Neural progenitor cell (in vitro differentiated cells): Measurements from ENCODE around the gene AGPS. TPM values are rescaled to one million over a fixed set of nuclear protein-coding genes. Genes with fewer than 3 reads are reported as not detected.

Experiments used
- DNase-seq: peaks from one replicate; pipeline ENCODE4 v3.0.0-alpha.2; 2016; ENCODE audit warnings: low spot score
- H2AFZ ChIP-seq: fragments of 200-600 bp; sonication (generic); replicated peaks from 2 replicates; pipeline ENCODE4 v1.6.1; 2016; ENCODE audit warnings: antibody characterized with exemption
- H3F3A ChIP-seq: fragments of 200-600 bp; sonication (generic); 2 replicates; pipeline ENCODE4 v1.6.1; 2016; ENCODE audit warnings: antibody characterized with exemption, low read depth
- H3K27ac ChIP-seq: fragments of 200-600 bp; sonication (generic); 2 replicates; pipeline ENCODE4 v1.5.1; 2016; ENCODE audit warnings: mild to moderate bottlenecking
- H3K27me3 ChIP-seq: fragments of 200-600 bp; sonication (generic); 2 replicates; pipeline ENCODE4 v1.6.1; 2016; ENCODE audit warnings: mild to moderate bottlenecking, moderate library complexity
- H3K36me3 ChIP-seq: fragments of 200-600 bp; sonication (generic); 2 replicates; pipeline ENCODE4 v1.5.1; 2016
- H3K4me1 ChIP-seq: fragments of 200-600 bp; sonication (generic); 2 replicates; pipeline ENCODE4 v1.6.1; 2016; ENCODE audit warnings: mixed run types
- H3K4me2 ChIP-seq: fragments of 200-600 bp; sonication (generic); 2 replicates; pipeline ENCODE4 v1.6.1; 2016
- H3K4me3 ChIP-seq: fragments of 200-600 bp; sonication (generic); 2 replicates; pipeline ENCODE4 v1.5.1; 2016
- H3K79me2 ChIP-seq: fragments of 200-600 bp; sonication (generic); 2 replicates; pipeline ENCODE4 v1.6.1; 2016; ENCODE audit warnings: low read depth
- H3K9ac ChIP-seq: fragments of 200-600 bp; sonication (generic); 2 replicates; pipeline ENCODE4 v1.6.1; 2016
- H3K9me3 ChIP-seq: fragments of 200-600 bp; sonication (generic); 2 replicates; pipeline ENCODE4 v1.5.1; 2016; ENCODE audit warnings: low read depth
- H4K20me1 ChIP-seq: fragments of 200-600 bp; sonication (generic); 2 replicates; pipeline ENCODE4 v1.6.1; 2016; ENCODE audit warnings: low read depth
- H3K27ac Mint-ChIP-seq: 3 replicates; pipeline ENCODE4 v1.8.0; 2021; ENCODE audit warnings: mixed read lengths
- H3K27me3 Mint-ChIP-seq: 2 replicates; pipeline ENCODE4 v1.8.0; 2022; ENCODE audit warnings: low read depth, mild to moderate bottlenecking, inconsistent platforms, moderate library complexity, mixed read lengths; ENCODE audit not compliant: insufficient read depth
- H3K36me3 Mint-ChIP-seq: 3 replicates; pipeline ENCODE4 v1.8.0; 2021; ENCODE audit warnings: mixed read lengths
- H3K4me1 Mint-ChIP-seq: 3 replicates; pipeline ENCODE4 v1.8.0; 2021; ENCODE audit warnings: mixed read lengths
- H3K4me3 Mint-ChIP-seq: 3 replicates; pipeline ENCODE4 v1.8.0; 2021; ENCODE audit warnings: mild to moderate bottlenecking, moderate library complexity, mixed read lengths
- H3K9me3 Mint-ChIP-seq: 3 replicates; pipeline ENCODE4 v1.8.0; 2020; ENCODE audit warnings: mixed read lengths
- CTCF ChIP-seq: fragments of 200-600 bp; sonication (generic); IDR thresholded peaks from 2 replicates; pipeline ENCODE4 v1.5.1; 2017; ENCODE audit warnings: antibody characterized with exemption, mild to moderate bottlenecking
- EZH2 ChIP-seq: fragments of 200-600 bp; sonication (generic); IDR thresholded peaks from 2 replicates; pipeline ENCODE4 v1.6.1; 2017; ENCODE audit warnings: antibody characterized with exemption, mild to moderate bottlenecking, moderate library complexity
- EZH2phosphoT487 ChIP-seq: fragments of 200-600 bp; sonication (generic); IDR thresholded peaks from 2 replicates; pipeline ENCODE4 v1.6.1; 2017; ENCODE audit warnings: antibody characterized with exemption
- small RNA-seq: library from RNA; depleted of rRNA; stranded (forward); fragments of <200 nt; gene quantifications from one replicate; pipeline ENCODE3, GENCODE V24; 2015
- total RNA-seq: library from RNA; depleted of rRNA; stranded (reverse); fragments of >200 nt; gene quantifications from 2 replicates; pipeline ENCODE4 v1.2.3, GENCODE V29; 2015; ENCODE audit warnings: low replicate concordance

The AGPS gene
- total RNA-seq, 1 donor from 2014 or later = 63.5 TPM

GRCh38 chr2:177593402-177593801 lies 200.8 kb downstream of the AGPS start:
- peaks cover 24% of the 10 kb centered on the region for H3K4me1 Mint-ChIP-seq
- no peak for TF ChIP-seq CTCF
- TF ChIP-seq EZH2phosphoT487 = no peak
- no peak for TF ChIP-seq EZH2
- H3K36me3 Mint-ChIP-seq = no peaks in the 10 kb centered on the region
- H2AFZ ChIP-seq = no peak overlapping the region
- H3K79me2 ChIP-seq = no peaks in the 10 kb centered on the region
- no peaks in the 10 kb centered on the region for H3F3A ChIP-seq
- no peak overlapping the region for H3K4me2 ChIP-seq
- no peak overlapping the region for H3K4me3 Mint-ChIP-seq
- H3K36me3 ChIP-seq = no peaks in the 10 kb centered on the region
- H3K9me3 ChIP-seq = no peaks in the 10 kb centered on the region
- no peaks in the 10 kb centered on the region for H3K4me1 ChIP-seq
- DNase-seq = no peak
- no peak overlapping the region for H3K9ac ChIP-seq
- no peaks in the 10 kb centered on the region for H3K9me3 Mint-ChIP-seq
- no peak overlapping the region for H3K27ac Mint-ChIP-seq
- peaks cover 8% of the 10 kb centered on the region for H3K27me3 Mint-ChIP-seq
- no peak overlapping the region for H3K27ac ChIP-seq
- no peaks in the 10 kb centered on the region for H4K20me1 ChIP-seq
- no peak overlapping the region for H3K4me3 ChIP-seq
- H3K27me3 ChIP-seq = no peaks in the 10 kb centered on the region

Small RNA genes lying within 50 kb of the gene (small RNA-seq; reads per million reads assigned to genes)
- not detected for gene RF01210

Other genes starting within 250 kb of the AGPS start
- 85.0 and 107 TPM in 2 replicates for gene HNRNPA3, start 180.0 kb upstream of the AGPS start, total RNA-seq
- 13.9 and 17.7 TPM in 2 replicates for gene NFE2L2, start 128.0 kb upstream of the AGPS start, total RNA-seq